ENCODE measurements around the gene DTX2.
"Not testable (repeated sequence)": the region's sequence is repeated elsewhere in the genome, so short reads cannot be mapped to it uniquely, and the experiment has no call there.

DNA sequence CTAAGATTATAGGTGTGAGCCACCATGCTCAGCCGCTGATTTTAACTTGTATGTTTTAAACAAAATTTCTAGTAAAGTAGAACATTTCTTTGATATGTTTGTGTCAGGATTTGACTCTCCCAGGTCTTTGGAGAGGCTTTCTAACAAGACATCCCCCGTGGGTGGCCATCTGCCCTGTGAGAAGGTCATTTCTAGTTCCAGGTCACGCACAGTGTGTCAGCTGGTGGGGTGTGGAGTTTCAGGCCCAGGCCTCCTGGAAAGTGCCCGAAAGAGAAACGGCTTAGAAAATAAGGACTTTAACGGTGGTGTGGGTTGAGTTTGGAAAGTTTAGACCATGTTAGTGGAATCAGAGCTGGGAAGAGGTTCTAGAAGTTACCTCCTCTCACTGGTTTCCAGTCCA is 11.6 kb downstream of the DTX2 start:
- TF ChIP-seq, protein P1, sequence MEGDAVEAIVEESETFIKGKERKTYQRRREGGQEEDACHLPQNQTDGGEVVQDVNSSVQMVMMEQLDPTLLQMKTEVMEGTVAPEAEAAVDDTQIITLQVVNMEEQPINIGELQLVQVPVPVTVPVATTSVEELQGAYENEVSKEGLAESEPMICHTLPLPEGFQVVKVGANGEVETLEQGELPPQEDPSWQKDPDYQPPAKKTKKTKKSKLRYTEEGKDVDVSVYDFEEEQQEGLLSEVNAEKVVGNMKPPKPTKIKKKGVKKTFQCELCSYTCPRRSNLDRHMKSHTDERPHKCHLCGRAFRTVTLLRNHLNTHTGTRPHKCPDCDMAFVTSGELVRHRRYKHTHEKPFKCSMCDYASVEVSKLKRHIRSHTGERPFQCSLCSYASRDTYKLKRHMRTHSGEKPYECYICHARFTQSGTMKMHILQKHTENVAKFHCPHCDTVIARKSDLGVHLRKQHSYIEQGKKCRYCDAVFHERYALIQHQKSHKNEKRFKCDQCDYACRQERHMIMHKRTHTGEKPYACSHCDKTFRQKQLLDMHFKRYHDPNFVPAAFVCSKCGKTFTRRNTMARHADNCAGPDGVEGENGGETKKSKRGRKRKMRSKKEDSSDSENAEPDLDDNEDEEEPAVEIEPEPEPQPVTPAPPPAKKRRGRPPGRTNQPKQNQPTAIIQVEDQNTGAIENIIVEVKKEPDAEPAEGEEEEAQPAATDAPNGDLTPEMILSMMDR (optimal IDR thresholded peaks at IDR 0.05 in 1 of 3, IDR thresholded peaks at IDR 0.05 in 1 of 3, conservative IDR thresholded peaks at IDR 0.05 in 1 of 3; ENCODE audit: extremely low read depth in 1 of 3, insufficient read depth in 2 of 3, low read length in 3 of 3), result not testable (repeated sequence)
- not testable (repeated sequence) for TF ChIP-seq EZH2 (IDR thresholded peaks at IDR 0.05; ENCODE audit: low read length)
